ENCODE results near the gene PABPN1L. TPM values are rescaled to one million over a fixed set of nuclear protein-coding genes. Genes with fewer than 3 reads are reported as not detected.

Gene PABPN1L
- total and polyA plus RNA-seq, 2 of the 13 experiments (the other 11 are each of a cell fraction or from before 2014, with no cell fraction given), result not detected

DNA sequence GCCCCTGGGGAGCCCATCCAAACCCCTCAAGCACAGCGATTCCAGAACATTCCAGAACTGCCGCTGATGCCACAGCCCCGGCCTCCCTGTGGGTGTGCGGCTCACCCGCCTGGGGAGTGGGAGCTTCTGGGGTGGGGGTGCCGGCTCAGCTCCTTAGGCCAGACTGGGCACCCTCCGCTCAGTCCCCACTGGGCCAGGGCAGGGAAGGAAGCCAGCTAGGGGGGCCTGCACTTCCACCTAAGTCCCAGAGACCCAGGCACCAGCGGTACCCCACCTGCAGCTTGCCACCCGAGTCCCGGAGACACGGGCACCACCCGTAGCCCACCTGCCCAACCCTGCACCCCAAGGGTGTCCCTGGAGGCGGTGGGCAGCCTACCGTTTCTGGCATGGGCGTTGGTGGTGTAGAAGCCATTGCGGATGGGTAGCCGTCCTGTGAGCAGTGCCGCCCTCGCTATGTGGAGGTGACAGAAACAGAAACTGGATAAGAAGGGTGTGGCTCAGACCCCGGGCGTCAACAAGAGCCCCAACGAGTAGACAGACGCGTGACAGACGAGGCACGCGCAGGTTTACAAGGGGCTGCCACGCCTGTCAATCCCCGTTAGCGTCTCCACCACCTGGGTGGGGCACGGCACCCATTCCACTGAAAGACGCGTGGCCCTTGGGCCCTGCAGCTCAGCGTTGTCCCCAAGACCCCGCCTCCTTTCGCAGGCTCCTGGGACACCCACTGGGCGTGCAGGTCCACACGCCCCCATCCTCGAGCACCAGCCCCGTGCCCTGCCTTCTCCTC lies 24.7 kb downstream of the PABPN1L start:
- Histone ChIP-seq H4K20me1 (ENCODE audit: insufficient read depth, low read length) (no peaks in the 10 kb centered on the region), H3K36me3 (replicated peaks in 1 of 2; ENCODE audit: control insufficient read depth in 1 of 2, insufficient read depth in 2 of 2, low read length in 2 of 2) (no peaks in the 10 kb centered on the region; a peak in 1 of 5 replicates), H3K9ac (ENCODE audit: insufficient read depth, low read depth, low read length) (no peak overlapping the region), H3K4me2 (ENCODE audit: low read depth, low read length) (no peak overlapping the region), H3K79me2 (ENCODE audit: insufficient read depth, low read length) (no peaks in the 10 kb centered on the region), H3K9me3 (ENCODE audit: low read length) (no peaks in the 10 kb centered on the region), H3K4me1 (ENCODE audit: insufficient read depth, low read length) (no peaks in the 10 kb centered on the region), H3K4me3 (replicated peaks in 1 of 3; ENCODE audit: insufficient read depth in 1 of 3, low read depth in 2 of 3, low read length in 3 of 3) (no peak overlapping the region), H3K27ac (ENCODE audit: extremely low read length, insufficient read depth, low read length) (no peak overlapping the region), H3K27me3 (ENCODE audit: control insufficient read depth in 1 of 2, insufficient read depth in 2 of 2, low read length in 2 of 2) (no peaks in the 10 kb centered on the region), H2AFZ (ENCODE audit: low read length) (no peak overlapping the region)
- intact Hi-C loops (cut with micrococcal nuclease; ENCODE audit: unreplicated experiment), result no loop called here
- no TSS peak for BruUV-seq (replicated peaks)
- no peak for FAIRE-seq
- ATAC-seq, result no peak
- CTCF ChIA-PET (ENCODE audit: low intra/inter-chr PET ratio, low total read pairs), result no interaction called here
- DNase-seq (ENCODE audit: low spot score), result no peak
- in situ Hi-C loops (cut with HindIII; ENCODE audit: extremely low pct_ligation_motif_present, low pct_unique_long_range_greater_than_20kb), result no loop called here
- 94% methylated on average over 39 of the region's 40 CpGs for WGBS (ENCODE audit: low lambda C conversion rate)
- POLR2A ChIA-PET, result no interaction called here
- TF ChIP-seq JUND (CRISPR knock-in tag; IDR thresholded peaks at IDR 0.05), result no peak
- TF ChIP-seq NFRKB (IDR thresholded peaks at IDR 0.05), result no peak
- no peak for TF ChIP-seq THAP9 (CRISPR knock-in tag; IDR thresholded peaks at IDR 0.05; ENCODE audit: borderline replicate concordance)
- TF ChIP-seq SP4 (CRISPR knock-in tag; IDR thresholded peaks at IDR 0.05), result no peak
- TF ChIP-seq, protein P1, sequence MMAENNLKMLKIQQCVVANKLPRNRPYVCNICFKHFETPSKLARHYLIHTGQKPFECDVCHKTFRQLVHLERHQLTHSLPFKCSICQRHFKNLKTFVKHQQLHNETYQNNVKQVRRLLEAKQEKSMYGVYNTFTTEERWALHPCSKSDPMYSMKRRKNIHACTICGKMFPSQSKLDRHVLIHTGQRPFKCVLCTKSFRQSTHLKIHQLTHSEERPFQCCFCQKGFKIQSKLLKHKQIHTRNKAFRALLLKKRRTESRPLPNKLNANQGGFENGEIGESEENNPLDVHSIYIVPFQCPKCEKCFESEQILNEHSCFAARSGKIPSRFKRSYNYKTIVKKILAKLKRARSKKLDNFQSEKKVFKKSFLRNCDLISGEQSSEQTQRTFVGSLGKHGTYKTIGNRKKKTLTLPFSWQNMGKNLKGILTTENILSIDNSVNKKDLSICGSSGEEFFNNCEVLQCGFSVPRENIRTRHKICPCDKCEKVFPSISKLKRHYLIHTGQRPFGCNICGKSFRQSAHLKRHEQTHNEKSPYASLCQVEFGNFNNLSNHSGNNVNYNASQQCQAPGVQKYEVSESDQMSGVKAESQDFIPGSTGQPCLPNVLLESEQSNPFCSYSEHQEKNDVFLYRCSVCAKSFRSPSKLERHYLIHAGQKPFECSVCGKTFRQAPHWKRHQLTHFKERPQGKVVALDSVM (CRISPR knock-in tag; IDR thresholded peaks at IDR 0.05), result no peak
- no peak for TF ChIP-seq NAIF1 (CRISPR knock-in tag; IDR thresholded peaks at IDR 0.05; ENCODE audit: borderline replicate concordance)
- no peak for TF ChIP-seq ZNF788 (CRISPR knock-in tag; IDR thresholded peaks at IDR 0.05; ENCODE audit: borderline replicate concordance)
- TF ChIP-seq PRDM10 (CRISPR knock-in tag; IDR thresholded peaks at IDR 0.05; ENCODE audit: low read depth), result no peak
- no peak for TF ChIP-seq FOSL1 (CRISPR knock-in tag; IDR thresholded peaks at IDR 0.05; ENCODE audit: borderline replicate concordance)

All from HepG2 (cell line).